Esophagus muscularis mucosa (tissue), 3 donors: ENCODE measurements around the gene FAM47A.

Experiments used
- CTCF ChIP-seq, 3 experiments: fragments of 200-600 bp in 2 of 3; fragments of 450-650 bp in 1 of 3; sonication (generic) in 2 of 3; IDR thresholded peaks; one replicate each; pipeline ENCODE4 v1.5.1; 2017 to 2019; ENCODE audit warnings: antibody characterized with exemption in 3 of 3, mild to moderate bottlenecking in 2 of 3, moderate library complexity in 1 of 3
- POLR2A ChIP-seq: fragments of 450-650 bp; IDR thresholded peaks from one replicate; pipeline ENCODE4 v1.6.1; 2017; ENCODE audit warnings: antibody characterized with exemption, moderate library complexity, mild to moderate bottlenecking, low read depth
- POLR2AphosphoS5 ChIP-seq, 2 donors: sonication (generic); formaldehyde crosslinking; IDR thresholded peaks; one replicate each; pipeline ENCODE4 v1.6.1; 2017; ENCODE audit warnings: antibody characterized with exemption in 2 of 2

- TF ChIP-seq POLR2A: no peak
- no peak for TF ChIP-seq POLR2AphosphoS5 (IDR thresholded peaks at IDR 0.05)
- no peak for TF ChIP-seq CTCF (IDR thresholded peaks at IDR 0.05)
Observed at GRCh38 chrX:34130980-34131744, 952 bp downstream of the FAM47A start.
